Lower leg skin (tissue), 3 donors: ENCODE measurements around the gene CDCA8.

Experiments
- CTCF ChIP-seq, 3 donors: fragments of 450-650 bp; IDR thresholded peaks; one replicate each; pipeline ENCODE4 v1.5.1; 2016; ENCODE audit warnings: antibody characterized with exemption in 3 of 3, mild to moderate bottlenecking in 3 of 3, moderate library complexity in 2 of 3
- POLR2A ChIP-seq, 2 donors: fragments of 450-650 bp; IDR thresholded peaks; one replicate each; pipeline ENCODE4 v1.6.1; 2016 to 2017; ENCODE audit warnings: antibody characterized with exemption in 2 of 2, mild to moderate bottlenecking in 1 of 2, moderate library complexity in 1 of 2

GRCh38 chr1:37650721-37651120 is 41.6 kb upstream of the CDCA8 start:
- TF ChIP-seq CTCF (IDR thresholded peaks at IDR 0.05) (no peak), POLR2A (IDR thresholded peaks at IDR 0.05) (no peak)
